Coronary artery (tissue), 2 donors: Measurements from ENCODE around the gene MGAT3.

Experiments
- DNase-seq: peaks from one replicate; pipeline ENCODE4 v3.0.0-alpha.2; 2017; ENCODE audit warnings: low spot score
- H3K27ac ChIP-seq, 2 donors: fragments of 200-600 bp; sonication (generic); one replicate each; pipeline ENCODE4 v1.5.1; 2016 to 2019
- H3K4me3 ChIP-seq: fragments of 200-600 bp; sonication (generic); 2 replicates; pipeline ENCODE4 v1.5.1; 2016; ENCODE audit warnings: mild to moderate bottlenecking, moderate library complexity
- CTCF ChIP-seq: fragments of 200-600 bp; sonication (generic); IDR thresholded peaks from one replicate; pipeline ENCODE4 v1.5.1; 2019; ENCODE audit warnings: antibody characterized with exemption

MGAT3 gene

DNA sequence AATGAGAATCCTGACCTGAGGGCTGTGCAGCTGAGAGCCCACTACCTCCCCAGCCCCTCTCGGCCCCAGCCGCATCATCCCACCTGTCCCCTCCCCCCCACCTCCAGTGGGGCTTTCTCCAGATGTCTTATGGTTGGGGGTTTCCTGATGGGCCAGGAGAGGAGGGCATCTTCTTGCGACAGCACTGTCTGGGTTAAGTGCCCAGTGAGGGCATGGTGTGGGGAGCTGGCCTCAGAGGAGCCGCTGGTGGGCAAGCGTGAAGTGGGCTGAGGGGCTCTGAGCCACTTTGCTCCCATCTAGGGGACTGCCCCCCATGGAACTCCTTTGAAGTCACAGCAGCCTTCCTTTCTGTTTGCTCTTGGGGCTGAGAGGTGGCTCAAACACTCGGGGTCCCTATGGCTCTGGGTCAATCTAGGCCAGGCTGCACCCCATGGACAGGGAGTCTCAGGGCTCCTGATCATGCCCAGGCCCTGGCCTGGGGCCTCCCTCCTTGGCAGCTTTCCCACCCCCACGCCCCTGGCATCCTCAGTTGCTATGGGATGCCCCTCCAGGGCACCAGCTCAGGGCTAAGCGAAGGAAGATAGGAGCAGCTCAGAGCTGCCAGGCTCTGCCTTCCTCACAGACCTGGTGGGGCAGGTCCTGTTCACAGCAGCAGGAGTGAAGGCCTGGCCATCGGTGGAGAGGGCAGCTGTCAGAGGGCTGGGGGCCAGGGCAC lies 34.3 kb downstream of the MGAT3 start:
- H3K27ac ChIP-seq: no peak overlapping the region
- DNase-seq: no peak
- TF ChIP-seq CTCF: no peak

GRCh38 chr22:39491696-39492095 lies 34.9 kb downstream of the MGAT3 start:
- TF ChIP-seq CTCF: no peak
- no peak overlapping the region for H3K27ac ChIP-seq
- no peak for DNase-seq
- no peak overlapping the region for H3K4me3 ChIP-seq

More for the DNA sequence above, 34.3 kb downstream of the MGAT3 start:
- H3K4me3 ChIP-seq: no peak overlapping the region

DNA sequence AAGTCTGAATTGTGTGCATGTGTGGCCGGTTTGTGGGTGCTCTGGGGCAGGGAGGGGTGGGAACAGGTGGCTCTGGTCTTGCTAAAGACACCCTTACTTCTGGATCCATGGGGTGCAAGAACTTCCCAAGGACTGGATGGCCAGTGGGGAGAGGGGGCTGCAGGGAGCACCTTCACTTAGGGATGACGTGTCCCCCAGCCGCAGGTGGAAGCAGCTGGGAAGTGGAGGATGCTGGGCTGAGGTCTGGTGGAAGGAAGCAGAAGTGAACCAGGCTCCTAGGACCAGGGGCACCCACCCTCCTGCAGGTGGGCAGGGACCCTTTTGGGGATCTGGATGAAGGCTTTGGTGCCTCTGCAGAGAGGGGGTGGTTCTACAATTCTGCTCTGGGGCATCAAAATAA lies 35.4 kb downstream of the MGAT3 start:
- Histone ChIP-seq H3K4me3 (no peak overlapping the region), H3K27ac (no peak overlapping the region)
- DNase-seq: no peak
- no peak for TF ChIP-seq CTCF

GRCh38 chr22:39493759-39494158 lies 36.9 kb downstream of the MGAT3 start:
- TF ChIP-seq CTCF: no peak
- Histone ChIP-seq H3K4me3 (no peak overlapping the region), H3K27ac (no peak overlapping the region)
- DNase-seq: no peak

DNA sequence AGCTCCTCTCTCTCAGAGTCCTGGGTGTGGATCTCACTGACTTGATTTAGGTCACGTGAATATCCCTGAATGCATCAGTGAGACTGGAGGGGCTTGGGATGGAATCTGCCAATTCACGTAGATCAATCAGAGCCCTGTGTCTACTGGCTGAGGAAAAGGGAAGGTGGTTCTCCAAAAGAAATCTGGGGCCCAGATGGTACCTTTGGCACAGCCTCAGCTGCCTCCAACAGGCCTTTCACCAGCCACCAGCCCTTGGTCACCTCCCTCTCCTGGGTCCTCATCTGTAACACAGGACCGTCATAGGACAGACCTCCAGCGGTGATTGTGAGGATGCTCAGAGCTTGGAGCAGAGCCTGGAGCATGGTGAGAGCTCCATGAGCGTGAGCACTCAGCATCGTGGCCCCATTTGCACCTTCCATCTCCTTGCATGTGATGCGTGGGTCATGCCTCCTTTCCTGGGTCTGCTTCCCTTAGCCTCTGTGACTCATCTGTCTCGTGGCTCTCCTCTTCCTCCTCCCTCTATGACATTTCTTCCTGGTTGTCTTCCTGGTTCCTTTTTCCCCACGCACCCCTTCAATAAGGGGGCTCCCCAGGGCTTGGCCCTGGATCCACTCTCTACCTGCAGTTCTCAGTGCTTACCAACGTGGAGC lies 37.8 kb downstream of the MGAT3 start:
- Histone ChIP-seq H3K27ac (no peak overlapping the region), H3K4me3 (no peak overlapping the region)
- no peak for DNase-seq
- no peak for TF ChIP-seq CTCF

DNA sequence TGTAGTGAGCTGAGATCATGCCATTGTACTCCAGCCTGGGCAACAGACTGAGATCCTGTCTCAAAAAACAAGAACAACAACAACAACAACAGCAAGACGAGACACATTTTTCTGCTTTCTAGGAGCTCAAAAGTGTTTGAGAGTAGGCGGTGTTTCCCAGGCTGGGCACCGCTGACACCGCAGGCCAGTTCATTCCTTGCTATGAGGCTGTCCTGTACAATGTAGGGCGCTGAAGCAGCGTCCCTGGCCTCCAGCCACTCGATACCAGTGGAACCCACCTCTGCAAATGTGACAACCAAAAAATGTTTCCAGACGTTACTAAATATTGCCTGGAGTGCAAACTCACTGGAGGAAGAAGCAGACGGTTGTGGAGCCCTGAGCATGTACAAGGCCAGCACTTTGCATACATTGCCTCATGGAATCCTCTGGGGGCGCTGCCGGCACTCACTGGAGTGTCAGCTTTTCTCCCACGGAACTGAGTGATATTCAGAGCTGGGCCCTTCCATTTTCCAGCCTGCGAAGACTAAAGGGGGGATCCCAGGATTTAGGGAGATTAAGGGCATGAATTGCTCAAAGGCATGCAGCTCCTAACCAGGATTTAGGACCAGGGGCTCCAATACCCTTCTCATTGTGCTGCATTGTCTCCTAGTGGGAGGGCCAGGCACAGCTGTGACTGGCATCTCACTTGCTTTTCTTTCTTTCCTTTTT lies 39.5 kb downstream of the MGAT3 start:
- peak overlapping the region in 1 of 2 donors; percentile 23 for H3K27ac ChIP-seq
- DNase-seq: no peak
- no peak overlapping the region for H3K4me3 ChIP-seq
- TF ChIP-seq CTCF: peak; percentile 61
